ENCODE measurements around the gene SREK1. TPM values are rescaled to one million over a fixed set of nuclear protein-coding genes. Genes with fewer than 3 reads are reported as not detected.
"Not testable (repeated sequence)": the region's sequence is repeated elsewhere in the genome, so short reads cannot be mapped to it uniquely, and the experiment has no call there.

SREK1 gene
- total RNA-seq, 4 donors from 2014 or later = 63.1 to 182 (median 67.8) TPM

DNA sequence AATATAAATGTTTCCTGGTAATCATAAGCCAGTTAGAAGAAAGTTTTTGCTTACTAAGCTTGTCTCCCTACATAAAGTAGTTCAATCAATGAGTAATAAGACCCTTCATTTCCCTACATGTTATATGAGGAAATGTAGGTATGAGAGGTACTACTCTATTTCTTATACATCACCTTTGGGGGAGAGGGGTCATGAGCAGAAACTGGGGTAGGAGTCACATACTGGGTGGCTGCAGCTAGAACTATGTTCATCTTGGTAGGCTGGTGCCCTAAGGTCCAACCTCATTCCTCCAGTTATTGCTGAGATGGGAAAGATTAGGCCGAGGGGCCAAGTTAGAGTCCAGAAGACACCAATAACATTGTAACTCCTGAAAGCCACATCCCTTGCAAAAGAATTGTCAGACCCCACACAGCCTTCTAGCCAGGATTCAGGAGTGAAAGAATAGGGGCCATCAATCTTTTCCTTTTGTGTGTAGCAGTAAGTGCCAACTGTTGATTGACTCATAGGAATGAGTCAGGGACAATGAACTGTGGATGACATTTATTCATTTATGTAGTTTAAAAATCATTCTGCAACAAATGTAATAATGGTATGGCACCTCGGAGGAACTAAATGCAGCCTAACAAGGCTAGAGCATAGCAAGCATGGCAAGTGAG lies 21.6 kb upstream of the SREK1 start:
- 95% methylated on average over 2 of the region's 2 CpGs for WGBS
- Histone ChIP-seq H3K4me1 (no peaks in the 10 kb centered on the region), H3K36me3 (no peaks in the 10 kb centered on the region), H3K27me3 (peaks cover 2% of the 10 kb centered on the region), H3K4me3 (no peak overlapping the region), H3K27ac (no peak overlapping the region), H3K9me3 (no peaks in the 10 kb centered on the region)
- DNase-seq (ENCODE audit: low spot score in 2 of 2) = no peak
- no peak for TF ChIP-seq POLR2A (IDR thresholded peaks at IDR 0.05)
- TF ChIP-seq EP300 (IDR thresholded peaks at IDR 0.05) = no peak
- TF ChIP-seq CTCF (IDR thresholded peaks at IDR 0.05) = no peak
- no peak for TF ChIP-seq POLR2AphosphoS5 (IDR thresholded peaks at IDR 0.05)

GRCh38 chr5:66129144-66129543 lies 15.0 kb upstream of the SREK1 start:
- Histone ChIP-seq H3K4me3 (no peak overlapping the region), H3K36me3 (no peaks in the 10 kb centered on the region), H3K27me3 (peaks cover 2% of the 10 kb centered on the region), H3K4me1 (no peaks in the 10 kb centered on the region), H3K27ac (no peak overlapping the region), H3K9me3 (no peaks in the 10 kb centered on the region)
- no peak for TF ChIP-seq EP300 (IDR thresholded peaks at IDR 0.05)
- TF ChIP-seq CTCF (IDR thresholded peaks at IDR 0.05) = no peak
- no peak for TF ChIP-seq POLR2AphosphoS5 (IDR thresholded peaks at IDR 0.05)
- TF ChIP-seq POLR2A (IDR thresholded peaks at IDR 0.05) = no peak
- WGBS = 73% methylated on average over 4 of the region's 4 CpGs
- DNase-seq (ENCODE audit: low spot score in 2 of 2) = no peak

DNA sequence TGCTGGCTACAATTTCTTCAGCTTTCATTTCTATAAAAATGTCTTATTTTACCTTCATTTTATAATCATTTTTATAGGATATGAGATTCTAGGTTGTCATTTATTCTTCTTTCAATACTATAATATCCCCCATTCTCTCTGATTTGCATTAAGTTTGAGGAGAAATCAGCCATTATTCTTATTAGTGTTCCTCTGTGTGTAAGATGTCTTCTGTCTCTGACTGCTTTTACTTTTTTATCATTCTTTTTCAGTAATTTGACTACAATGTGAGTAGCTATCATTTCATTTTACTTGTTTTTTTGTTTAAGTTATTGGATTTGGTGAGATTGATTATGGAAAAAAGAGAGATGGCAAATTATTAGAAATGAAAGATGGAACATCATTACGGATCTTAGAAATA lies 13.6 kb upstream of the SREK1 start:
- TF ChIP-seq POLR2AphosphoS5 (IDR thresholded peaks at IDR 0.05) = no peak
- TF ChIP-seq CTCF (IDR thresholded peaks at IDR 0.05) = no peak
- no peak for TF ChIP-seq EP300 (IDR thresholded peaks at IDR 0.05)
- TF ChIP-seq POLR2A (IDR thresholded peaks at IDR 0.05) = no peak
- 92% methylated on average over 1 of the region's 1 CpG for WGBS
- H3K27me3 ChIP-seq = peaks cover under 1% of the 10 kb centered on the region
- H3K9me3 ChIP-seq = no peaks in the 10 kb centered on the region
- no peaks in the 10 kb centered on the region for H3K4me1 ChIP-seq
- no peaks in the 10 kb centered on the region for H3K36me3 ChIP-seq
- no peak for DNase-seq (ENCODE audit: low spot score in 2 of 2)
- no peak overlapping the region for H3K27ac ChIP-seq
- no peak overlapping the region for H3K4me3 ChIP-seq

DNA sequence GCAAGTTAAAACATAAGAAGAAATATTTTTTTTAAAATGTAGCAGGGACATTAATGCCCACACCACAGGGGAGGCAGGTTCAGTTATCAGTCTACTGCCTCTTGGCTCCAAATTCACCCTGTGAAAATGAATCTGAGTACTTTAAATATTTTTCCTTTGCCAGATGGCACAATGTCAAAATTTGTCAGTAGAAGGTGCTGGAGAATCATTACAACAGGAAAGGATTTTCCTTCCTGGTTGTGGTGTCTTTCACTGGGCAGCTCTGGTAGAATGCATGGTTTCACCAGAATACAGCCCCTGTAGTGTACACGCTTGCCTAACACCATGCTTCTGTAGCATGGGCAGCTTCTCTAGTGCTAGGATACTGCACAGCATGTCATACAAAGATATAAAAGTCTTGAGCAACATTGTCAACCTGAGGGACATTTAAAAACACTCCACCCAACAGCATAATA lies 9.7 kb upstream of the SREK1 start:
- no peak overlapping the region for H3K27ac ChIP-seq
- no peak for DNase-seq (ENCODE audit: low spot score in 2 of 2)
- H3K4me1 ChIP-seq = no peaks in the 10 kb centered on the region
- WGBS = 46% methylated on average over 1 of the region's 1 CpG
- TF ChIP-seq EP300 (IDR thresholded peaks at IDR 0.05) (no peak), POLR2AphosphoS5 (IDR thresholded peaks at IDR 0.05) (no peak), CTCF (IDR thresholded peaks at IDR 0.05) (no peak), POLR2A (IDR thresholded peaks at IDR 0.05) (no peak)
- H3K4me3 ChIP-seq = no peak overlapping the region
- H3K36me3 ChIP-seq = no peaks in the 10 kb centered on the region
- no peaks in the 10 kb centered on the region for H3K9me3 ChIP-seq
- no peaks in the 10 kb centered on the region for H3K27me3 ChIP-seq

DNA sequence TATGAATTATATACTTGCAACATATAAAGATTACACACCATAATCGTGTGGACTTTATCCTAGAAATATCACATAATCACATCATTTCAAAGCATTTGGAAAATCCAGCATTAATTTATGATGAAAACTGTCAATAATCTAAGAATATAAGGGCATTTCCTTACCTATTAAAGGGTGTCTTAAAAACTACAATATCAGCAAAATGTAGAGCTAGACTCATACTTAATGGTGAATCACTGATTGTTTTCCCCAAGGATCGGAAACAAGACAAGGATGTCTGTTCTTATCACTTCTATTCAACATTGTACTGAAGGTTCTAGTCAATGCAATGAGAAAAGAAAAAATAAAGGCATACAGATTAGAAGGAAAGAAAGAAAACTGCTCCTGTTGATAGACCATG lies 8.0 kb upstream of the SREK1 start:
- no peak overlapping the region for H3K4me3 ChIP-seq
- 89% methylated on average over 2 of the region's 2 CpGs for WGBS
- DNase-seq (ENCODE audit: low spot score in 2 of 2) = no peak
- no peak overlapping the region for H3K27ac ChIP-seq
- H3K27me3 ChIP-seq = no peaks in the 10 kb centered on the region
- H3K4me1 ChIP-seq = no peaks in the 10 kb centered on the region
- H3K36me3 ChIP-seq = no peaks in the 10 kb centered on the region
- H3K9me3 ChIP-seq = no peaks in the 10 kb centered on the region
- TF ChIP-seq POLR2A (IDR thresholded peaks at IDR 0.05) (no peak), CTCF (IDR thresholded peaks at IDR 0.05) (no peak)

DNA sequence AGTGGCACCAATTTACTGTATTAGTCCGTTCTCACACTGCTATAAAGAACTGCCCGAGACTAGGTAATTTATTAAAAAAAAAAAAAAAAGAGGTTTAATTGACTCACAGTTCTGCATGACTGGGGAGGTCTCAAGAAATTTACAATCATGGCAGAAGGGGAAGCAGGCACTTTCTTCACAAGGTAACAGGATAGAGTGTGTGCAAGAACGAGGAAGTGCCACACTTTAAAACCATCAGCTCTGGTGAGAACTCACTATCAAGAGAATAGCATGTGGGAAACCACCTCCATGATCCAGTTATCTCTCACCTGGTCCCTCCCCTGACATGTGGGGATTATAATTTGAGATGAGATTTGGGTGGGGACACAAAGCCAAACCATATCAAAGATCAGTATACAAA lies 7.2 kb upstream of the SREK1 start:
- WGBS = 86% methylated on average over 3 of the region's 3 CpGs
- H3K4me3 ChIP-seq; H3K9me3 ChIP-seq; H3K4me1 ChIP-seq; H3K27me3 ChIP-seq; H3K36me3 ChIP-seq; DNase-seq (ENCODE audit: low spot score in 2 of 2); H3K27ac ChIP-seq: not testable (repeated sequence)
